GM12878 (cell line): Measurements from ENCODE around the gene CRKL. TPM values are rescaled to one million over a fixed set of nuclear protein-coding genes. Genes with fewer than 3 reads are reported as not detected.
"Not testable (repeated sequence)": the region's sequence is repeated elsewhere in the genome, so short reads cannot be mapped to it uniquely, and the experiment has no call there.

Source experiments
- ATAC-seq: fragments of 200-7000 bp; cut with Tn5 transposase; 3 replicates; pipeline ENCODE4 v1.9.1; 2020; ENCODE audit warnings: mild to moderate bottlenecking, moderate library complexity
- BruUV-seq: library from RNA; stranded (reverse); fragments of 400-500 nt; replicated peaks from 2 replicates; lab custom pipeline; 2021; lab: Mats Ljungman, UMichigan
- CTCF ChIA-PET: fragments of 300-600 bp; sonication (Branson Sonifier 250); formaldehyde crosslinking; extraction: SDS; loops from one replicate; lab custom pipeline; 2021; ENCODE audit warnings: inconsistent platforms; lab: Yijun Ruan, JAX
- POLR2A ChIA-PET: fragments of 350-600 bp; formaldehyde crosslinking; extraction: SDS; loops from one replicate; lab custom pipeline; 2021; ENCODE audit warnings: inconsistent platforms; lab: Charles Lee
- RAD21 ChIA-PET: fragments of 300-600 bp; sonication (Branson Sonifier 250); formaldehyde crosslinking; loops from one replicate; lab custom pipeline; 2023; ENCODE audit warnings: antibody characterized with exemption; ENCODE audit not compliant: unreplicated experiment; lab: Charles Lee
- SMC1A ChIA-PET: fragments of 300-600 bp; sonication (Branson Sonifier 250); formaldehyde crosslinking; loops from one replicate; lab custom pipeline; 2023; ENCODE audit not compliant: unreplicated experiment, uncharacterized antibody; lab: Charles Lee
- DNase-seq: peaks from one replicate; pipeline ENCODE4 v3.0.0-alpha.2; 2011; ENCODE audit warnings: low read depth, low spot score
- FAIRE-seq: peaks from 3 replicates; lab custom pipeline; 2011; peaks lifted over from hg19 to GRCh38; lab: Jason Lieb, UNC
- H2AFZ ChIP-seq: 2 replicates; pipeline ENCODE4 v1.6.0; 2011; ENCODE audit warnings: low read depth, low read length, control low read depth; ENCODE audit not compliant: control insufficient read depth
- H3K27ac ChIP-seq: 2 replicates; pipeline ENCODE4 v1.5.1; 2011; ENCODE audit warnings: control low read depth; ENCODE audit not compliant: control insufficient read depth, insufficient read depth
- H3K27me3 ChIP-seq, 2 experiments: replicated peaks in 1 of 2; 2 replicates each; pipeline versions ENCODE4 v1.6.0 to v1.6.1; 2011; ENCODE audit warnings: low read length in 1 of 2; ENCODE audit not compliant: control insufficient read depth in 2 of 2, insufficient read depth in 2 of 2
- H3K36me3 ChIP-seq, 2 experiments: 2 replicates each; pipeline ENCODE4 v1.5.1; 2011; ENCODE audit warnings: low read length in 1 of 2; ENCODE audit not compliant: control insufficient read depth in 2 of 2, insufficient read depth in 2 of 2
- H3K4me1 ChIP-seq: 2 replicates; pipeline ENCODE4 v1.6.1; 2011; ENCODE audit warnings: mild to moderate bottlenecking, low read length, moderate library complexity, mixed read lengths; ENCODE audit not compliant: control insufficient read depth, insufficient read depth
- H3K4me2 ChIP-seq: 2 replicates; pipeline ENCODE4 v1.6.0; 2011; ENCODE audit warnings: control low read depth; ENCODE audit not compliant: control insufficient read depth, insufficient read depth
- H3K4me3 ChIP-seq: fragments of 200-600 bp; sonication (generic); 2 replicates; pipeline ENCODE4 v1.5.1; 2016
- H3K79me2 ChIP-seq: 2 replicates; pipeline ENCODE4 v1.6.0; 2011; ENCODE audit warnings: low read length; ENCODE audit not compliant: control insufficient read depth, insufficient read depth
- H3K9ac ChIP-seq: 2 replicates; pipeline ENCODE4 v1.8.0; 2011; ENCODE audit warnings: low read length, control low read depth, mixed read lengths; ENCODE audit not compliant: control insufficient read depth, insufficient read depth
- H3K9me3 ChIP-seq: replicated peaks from 3 replicates; pipeline ENCODE4 v1.5.1; 2011; ENCODE audit warnings: mild to moderate bottlenecking, low read length; ENCODE audit not compliant: control insufficient read depth, insufficient read depth
- H4K20me1 ChIP-seq: 2 replicates; pipeline ENCODE4 v1.6.0; 2011; ENCODE audit not compliant: control insufficient read depth, insufficient read depth
- ASH2L ChIP-seq: fragments of 300-600, 200-600 bp; sonication (generic); IDR thresholded peaks from 2 replicates; pipeline ENCODE4 v1.6.1; 2017; ENCODE audit warnings: low read depth, mild to moderate bottlenecking, borderline replicate concordance
- CBX5 ChIP-seq: sonication (generic); IDR thresholded peaks from 2 replicates; pipeline ENCODE4 v1.6.1; 2016; ENCODE audit warnings: low read depth, moderate library complexity, mild to moderate bottlenecking, inconsistent platforms
- CHD1 ChIP-seq: IDR thresholded peaks from 2 replicates; pipeline ENCODE4 v1.6.1; 2012; ENCODE audit warnings: low read depth, low read length, improper control_type of control experiment
- CHD4 ChIP-seq: fragments of 200-600 bp; sonication (generic); IDR thresholded peaks from 2 replicates; pipeline ENCODE4 v1.6.1; 2016; ENCODE audit warnings: mild to moderate bottlenecking
- IKZF2 ChIP-seq, 2 experiments: fragments of 450-650 bp; IDR thresholded peaks; 2 replicates each; pipeline ENCODE4 v1.6.1; 2017; ENCODE audit warnings: mild to moderate bottlenecking in 2 of 2, moderate library complexity in 2 of 2
- JUNB ChIP-seq: IDR thresholded peaks from 2 replicates; pipeline ENCODE4 v1.6.1; 2016; ENCODE audit warnings: antibody characterized with exemption, mild to moderate bottlenecking
- NFXL1 ChIP-seq: fragments of 450-650 bp; IDR thresholded peaks from 2 replicates; pipeline ENCODE4 v1.6.1; 2017; ENCODE audit warnings: antibody characterized with exemption, mild to moderate bottlenecking, borderline replicate concordance
- NR2F1 ChIP-seq: fragments of 450-650 bp; conservative IDR thresholded peaks from 2 replicates; pipeline ENCODE4 v1.6.1; 2017; ENCODE audit warnings: mild to moderate bottlenecking
- NRF1 ChIP-seq: conservative IDR thresholded peaks from 2 replicates; pipeline ENCODE4 v1.6.1; 2011; ENCODE audit warnings: mild to moderate bottlenecking, low read depth, low read length, improper control_type of control experiment
- POLR2AphosphoS5 ChIP-seq: IDR thresholded peaks from 2 replicates; pipeline ENCODE4 v1.6.1; 2011; ENCODE audit warnings: mild to moderate bottlenecking, low read length, inconsistent platforms
- RAD21 ChIP-seq: IDR thresholded peaks from 2 replicates; pipeline ENCODE4 v1.6.1; 2011; ENCODE audit warnings: mild to moderate bottlenecking, low read depth, low read length, moderate library complexity; ENCODE audit not compliant: insufficient read depth
- SKIL ChIP-seq: fragments of 450-650 bp; IDR thresholded peaks from 2 replicates; pipeline ENCODE4 v1.6.1; 2017; ENCODE audit warnings: mild to moderate bottlenecking, low read depth, inconsistent platforms; ENCODE audit not compliant: poor library complexity, severe bottlenecking
- ZBTB33 ChIP-seq: fragments of 450-650 bp; IDR thresholded peaks from 2 replicates; pipeline ENCODE4 v1.6.1; 2017; ENCODE audit warnings: mild to moderate bottlenecking
- ZNF384 ChIP-seq: IDR thresholded peaks from 2 replicates; pipeline ENCODE4 v1.6.1; 2012; ENCODE audit warnings: low read depth, mild to moderate bottlenecking, low read length, improper control_type of control experiment, borderline replicate concordance
- ZNF622 ChIP-seq: fragments of 450-650 bp; IDR thresholded peaks from 2 replicates; pipeline ENCODE4 v1.6.1; 2017; ENCODE audit warnings: mild to moderate bottlenecking, inconsistent platforms
- WGBS: methylation state at CpG from one replicate; pipeline ENCODE4 v1.1.6; 2016; ENCODE audit warnings: low lambda C conversion rate; ENCODE audit not compliant: insufficient replicate concordance, insufficient coverage; ENCODE audit errors: missing lambda C conversion rate; 5-methylcytosine and 5-hydroxymethylcytosine counted together
- in situ Hi-C: fragments of 300-500 bp; cut with MboI; formaldehyde crosslinking; loops from 9 replicates; pipeline ENCODE4 v1.14.3; 2018; ENCODE audit warnings: mixed read lengths
- intact Hi-C: fragments of 100-400 bp; cut with micrococcal nuclease; formaldehyde crosslinking; loops from one replicate; pipeline ENCODE4 v1.14.2; 2022; ENCODE audit not compliant: unreplicated experiment
- polyA plus RNA-seq, 11 experiments: library from polyadenylated mRNA; depleted of rRNA in 4 of 11; unstranded in 6 of 11; stranded (reverse) in 5 of 11; fragments of >200 nt; fragmentation: Nextera tagmentation in 4 of 11; fragmentation: Illumina TruSeq in 1 of 11; extraction: Ambion mirVana in 4 of 11; extraction: Trizol in 1 of 11; gene quantifications; 1 replicate in 1 of 11; 2 replicates in 10 of 11; pipeline versions ENCODE4 v1.2.1 to v1.2.3, GENCODE V29; 2011 to 2016; ENCODE audit warnings: inconsistent platforms in 2 of 11, missing spikeins in 2 of 11, low read depth in 1 of 11
- total RNA-seq, 4 experiments: library from RNA; depleted of rRNA in 3 of 4; stranded (reverse); fragments of >200 nt in 3 of 4; fragmentation: Illumina TruSeq in 1 of 4; extraction: Trizol in 1 of 4; gene quantifications; 2 replicates each; pipeline versions ENCODE4 v1.2.1 to v1.2.3, GENCODE V29; 2013 to 2021

Gene CRKL
- total and polyA plus RNA-seq, 10 of the 15 experiments (the other 5 are each of a cell fraction or from before 2014, with no cell fraction given) = 12.6 to 61.2 (median 32.7) TPM

- TF ChIP-seq CBX5 (no peak), CHD4 (no peak), JUNB (no peak), POLR2AphosphoS5 (no peak), NR2F1 (no peak), ZBTB33 (no peak), CHD1 (no peak), ZNF622 (no peak), NRF1 (no peak), NFXL1 (no peak), ZNF384 (no peak), ASH2L (no peak), RAD21 (no peak), IKZF2 (IDR thresholded peaks at IDR 0.05) (no peak), SKIL (no peak)
- no peak for ATAC-seq
- FAIRE-seq = no peak
- Histone ChIP-seq H4K20me1 (no peaks in the 10 kb centered on the region), H3K9me3 (no peaks in the 10 kb centered on the region), H3K27ac (no peak overlapping the region), H3K9ac (no peak overlapping the region), H3K36me3 (no peaks in the 10 kb centered on the region), H3K4me2 (no peak overlapping the region), H2AFZ (no peak overlapping the region), H3K79me2 (no peaks in the 10 kb centered on the region), H3K4me3 (no peak overlapping the region), H3K4me1 (peaks cover 5% of the 10 kb centered on the region; the same call in 1 of the 2 replicates), H3K27me3 (no peaks in the 10 kb centered on the region)
- intact Hi-C loops (no loop called here), in situ Hi-C loops (no loop called here)
- BruUV-seq = no TSS peak
- SMC1A ChIA-PET = interaction anchor here (0.6 kb wide), 1 partner anchor 20 kb away, joined by 4 read pairs; no protein-coding TSS in a partner anchor
- POLR2A ChIA-PET = interaction anchor here (0.5 kb wide), 1 partner anchor 156 kb away, joined by 4 read pairs; no protein-coding TSS in a partner anchor
- DNase-seq = no peak
- 35% methylated on average over 3 of the region's 3 CpGs for WGBS
- RAD21 ChIA-PET = interaction anchor here (0.5 kb wide), 1 partner anchor 23 kb away, joined by 4 read pairs; no protein-coding TSS in a partner anchor
- CTCF ChIA-PET = no interaction called here
Observed at GRCh38 chr22:20906387-20906767, 10.8 kb upstream of the CRKL start.

GRCh38 chr22:20908717-20909116 is 8.5 kb upstream of the CRKL start:
- in situ Hi-C loops, H3K36me3 ChIP-seq, H3K4me2 ChIP-seq, FAIRE-seq, H3K9ac ChIP-seq, SMC1A ChIA-PET, H4K20me1 ChIP-seq, ATAC-seq, H3K9me3 ChIP-seq, H2AFZ ChIP-seq, H3K4me1 ChIP-seq, RAD21 ChIA-PET, H3K27me3 ChIP-seq, H3K27ac ChIP-seq, H3K79me2 ChIP-seq, H3K4me3 ChIP-seq, DNase-seq, intact Hi-C loops, BruUV-seq: not testable (repeated sequence)
- POLR2A ChIA-PET = interaction anchor here (0.7 to 1.5 kb wide), 2 partner anchors 12 to 733 kb away, joined by 3 to 4 read pairs; partner anchors contain the start of gene SDF2L1
- CTCF ChIA-PET = interaction anchor here (0.8 kb wide), 1 partner anchor 85 kb away, joined by 3 read pairs; no protein-coding TSS in a partner anchor
- WGBS = 85% methylated on average over 5 of the region's 5 CpGs
